T-helper 17 cell (primary cell): ENCODE data around the gene POU3F1. TPM values are rescaled to one million over a fixed set of nuclear protein-coding genes. Genes with fewer than 3 reads are reported as not detected.

Experiments used
- ATAC-seq: fragments of 150-1000 bp; cut with Tn5 transposase; 2 replicates; pipeline ENCODE4 v1.10.0; 2021; ENCODE audit warnings: mild to moderate bottlenecking, moderate library complexity
- DNase-seq, 3 donors: peaks; one replicate each; pipeline versions ENCODE4 v3.0.0 to v3.0.0-alpha.2; 2020 to 2021
- H3K9me3 ChIP-seq: one replicate; pipeline ENCODE4 v1.7.0; 2013; ENCODE audit warnings: low read length, mild to moderate bottlenecking; ENCODE audit not compliant: control insufficient read depth, poor library complexity, severe bottlenecking
- H3K27ac Mint-ChIP-seq: one replicate; pipeline ENCODE4 v1.8.0; 2022; ENCODE audit warnings: mild to moderate bottlenecking, moderate library complexity, mixed read lengths
- H3K27me3 Mint-ChIP-seq: one replicate; pipeline ENCODE4 v1.8.0; 2022; ENCODE audit warnings: mixed read lengths
- H3K36me3 Mint-ChIP-seq: one replicate; pipeline ENCODE4 v1.8.0; 2022; ENCODE audit warnings: low read depth, mixed read lengths
- H3K4me1 Mint-ChIP-seq: one replicate; pipeline ENCODE4 v1.8.0; 2022; ENCODE audit warnings: mild to moderate bottlenecking, mixed read lengths
- H3K4me3 Mint-ChIP-seq: one replicate; pipeline ENCODE4 v1.8.0; 2022; ENCODE audit warnings: mild to moderate bottlenecking, moderate library complexity, mixed read lengths
- total RNA-seq, 4 donors: library from RNA in 2 of 4; stranded (reverse) in 2 of 4; gene quantifications; one replicate each; pipeline ENCODE4 v1.2.3 and lab custom pipeline; 2022 to 2026

The POU3F1 gene
- total RNA-seq, 2 donors from 2014 or later = 0.17 TPM; not detected in 1

- H3K4me3 Mint-ChIP-seq = peak overlapping the region; percentile 49
- H3K27me3 Mint-ChIP-seq = peaks cover 63% of the 10 kb centered on the region
- peak overlapping the region; percentile 41 for H3K27ac Mint-ChIP-seq
- peaks cover 9% of the 10 kb centered on the region for H3K36me3 Mint-ChIP-seq
- no peak for DNase-seq
- H3K4me1 Mint-ChIP-seq = peaks cover 10% of the 10 kb centered on the region
- no peak for ATAC-seq
- no peaks in the 10 kb centered on the region for H3K9me3 ChIP-seq
These were observed 21.8 kb upstream of the POU3F1 start for GRCh38 chr1:38068220-38068979.

DNA sequence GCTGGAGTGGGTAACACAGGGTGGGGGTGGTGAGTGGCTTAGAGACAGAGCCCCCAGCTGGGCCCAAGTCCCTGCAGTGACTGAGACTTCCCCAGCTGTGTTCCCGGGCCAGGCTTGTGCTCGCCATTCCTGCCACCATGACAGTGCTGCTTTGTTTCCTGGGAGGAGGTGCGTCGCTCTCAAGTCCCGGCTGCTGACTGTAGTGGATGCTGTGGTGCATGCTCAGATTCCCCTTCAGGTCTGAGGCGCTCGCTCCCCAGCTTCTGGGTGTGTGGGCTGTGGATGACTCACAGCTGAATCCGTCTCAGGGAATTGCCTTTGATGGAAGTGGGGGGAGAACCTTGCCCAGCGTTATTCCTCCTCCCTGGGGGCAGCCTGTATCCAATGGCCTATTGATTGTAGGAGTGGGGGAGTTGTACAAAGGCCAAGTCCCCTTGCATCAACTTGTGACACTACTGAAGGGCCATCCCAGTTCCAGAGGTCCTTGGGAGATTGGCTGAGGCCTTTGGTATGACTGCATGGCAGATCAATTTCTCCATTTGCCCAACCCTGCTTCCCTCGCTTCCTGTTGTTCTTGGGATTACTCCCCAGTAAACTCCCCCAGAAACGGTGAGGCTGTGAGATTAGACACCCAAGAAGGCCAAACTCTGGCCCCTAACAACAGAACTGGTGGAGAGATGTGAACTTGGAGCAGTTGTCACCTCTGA is 17.8 kb upstream of the POU3F1 start:
- DNase-seq (no peak), ATAC-seq (no peak)
- no peak overlapping the region for H3K4me3 Mint-ChIP-seq
- H3K9me3 ChIP-seq = no peaks in the 10 kb centered on the region
- H3K27ac Mint-ChIP-seq = no peak overlapping the region
- peaks cover 37% of the 10 kb centered on the region for H3K27me3 Mint-ChIP-seq
- peaks cover 2% of the 10 kb centered on the region for H3K4me1 Mint-ChIP-seq
- no peaks in the 10 kb centered on the region for H3K36me3 Mint-ChIP-seq

DNA sequence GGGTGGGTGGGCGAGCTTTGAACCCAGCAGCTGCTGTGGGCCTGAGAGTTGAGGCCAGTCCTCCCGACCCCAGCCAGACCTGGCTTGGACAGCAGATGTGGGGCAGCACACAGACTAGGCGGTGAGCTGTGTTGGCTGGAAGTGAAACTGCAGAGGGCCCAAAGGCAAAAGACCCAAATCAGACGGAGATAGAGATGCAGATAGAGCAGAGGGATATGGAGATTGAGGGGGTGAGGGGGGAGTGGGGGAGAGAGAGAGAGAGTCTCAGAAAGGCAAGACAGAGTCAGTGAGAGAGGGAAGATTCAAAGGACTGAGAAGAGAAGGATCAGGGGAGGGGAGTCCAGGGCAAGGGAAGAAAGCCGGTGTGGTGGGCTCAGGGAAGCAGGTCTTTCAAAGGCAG is 17.0 kb upstream of the POU3F1 start:
- DNase-seq (no peak), ATAC-seq (no peak)

GRCh38 chr1:38062361-38063288 is 16.0 kb upstream of the POU3F1 start:
- H3K36me3 Mint-ChIP-seq = no peaks in the 10 kb centered on the region
- H3K4me3 Mint-ChIP-seq = no peak overlapping the region

More for the DNA sequence above, 17.0 kb upstream of the POU3F1 start:
- Mint-ChIP-seq H3K4me3 (no peak overlapping the region), H3K27ac (no peak overlapping the region), H3K27me3 (peaks cover 37% of the 10 kb centered on the region), H3K36me3 (no peaks in the 10 kb centered on the region), H3K4me1 (peaks cover 2% of the 10 kb centered on the region)
- no peaks in the 10 kb centered on the region for H3K9me3 ChIP-seq

GRCh38 chr1:38061883-38062328 is 15.3 kb upstream of the POU3F1 start:
- DNase-seq (no peak), ATAC-seq (no peak)
- Mint-ChIP-seq H3K4me3 (no peak overlapping the region), H3K36me3 (no peaks in the 10 kb centered on the region), H3K27me3 (peaks cover 26% of the 10 kb centered on the region), H3K27ac (no peak overlapping the region), H3K4me1 (no peaks in the 10 kb centered on the region)
- no peaks in the 10 kb centered on the region for H3K9me3 ChIP-seq

More at GRCh38 chr1:38062361-38063288, 16.0 kb upstream of the POU3F1 start:
- Mint-ChIP-seq H3K27ac (no peak overlapping the region), H3K4me1 (peaks cover 2% of the 10 kb centered on the region), H3K27me3 (peaks cover 33% of the 10 kb centered on the region)
- no peaks in the 10 kb centered on the region for H3K9me3 ChIP-seq
- DNase-seq (no peak), ATAC-seq (no peak)

- Mint-ChIP-seq H3K36me3 (no peaks in the 10 kb centered on the region), H3K4me3 (no peak overlapping the region), H3K4me1 (no peaks in the 10 kb centered on the region), H3K27me3 (peaks cover 25% of the 10 kb centered on the region), H3K27ac (no peak overlapping the region)
- no peaks in the 10 kb centered on the region for H3K9me3 ChIP-seq
- DNase-seq (no peak), ATAC-seq (no peak)
These were observed 14.7 kb upstream of the POU3F1 start for GRCh38 chr1:38061290-38061689.

DNA sequence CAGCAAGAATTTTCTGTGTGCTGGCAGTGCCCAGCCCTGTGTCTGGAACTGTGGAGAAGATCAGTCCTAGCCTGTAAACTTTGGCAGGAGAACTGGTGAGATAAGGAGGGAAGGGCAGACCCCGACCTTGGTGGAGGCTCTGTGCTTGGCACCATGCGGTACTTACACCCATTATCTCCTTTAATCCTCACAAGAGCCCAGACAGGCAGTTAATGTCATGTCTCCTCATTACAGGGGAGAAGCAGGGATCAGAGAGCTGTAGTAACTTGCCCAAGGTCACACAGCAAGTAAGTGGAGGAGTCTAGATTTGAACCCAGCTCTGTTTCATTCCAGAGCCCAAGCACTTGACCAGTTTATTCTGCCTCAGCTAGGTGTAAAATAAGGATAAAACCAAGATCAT is 13.9 kb upstream of the POU3F1 start:
- Mint-ChIP-seq H3K27me3 (peaks cover 29% of the 10 kb centered on the region), H3K27ac (no peak overlapping the region), H3K36me3 (no peaks in the 10 kb centered on the region), H3K4me3 (no peak overlapping the region), H3K4me1 (no peaks in the 10 kb centered on the region)
- ATAC-seq (no peak), DNase-seq (no peak)
- H3K9me3 ChIP-seq = no peaks in the 10 kb centered on the region

DNA sequence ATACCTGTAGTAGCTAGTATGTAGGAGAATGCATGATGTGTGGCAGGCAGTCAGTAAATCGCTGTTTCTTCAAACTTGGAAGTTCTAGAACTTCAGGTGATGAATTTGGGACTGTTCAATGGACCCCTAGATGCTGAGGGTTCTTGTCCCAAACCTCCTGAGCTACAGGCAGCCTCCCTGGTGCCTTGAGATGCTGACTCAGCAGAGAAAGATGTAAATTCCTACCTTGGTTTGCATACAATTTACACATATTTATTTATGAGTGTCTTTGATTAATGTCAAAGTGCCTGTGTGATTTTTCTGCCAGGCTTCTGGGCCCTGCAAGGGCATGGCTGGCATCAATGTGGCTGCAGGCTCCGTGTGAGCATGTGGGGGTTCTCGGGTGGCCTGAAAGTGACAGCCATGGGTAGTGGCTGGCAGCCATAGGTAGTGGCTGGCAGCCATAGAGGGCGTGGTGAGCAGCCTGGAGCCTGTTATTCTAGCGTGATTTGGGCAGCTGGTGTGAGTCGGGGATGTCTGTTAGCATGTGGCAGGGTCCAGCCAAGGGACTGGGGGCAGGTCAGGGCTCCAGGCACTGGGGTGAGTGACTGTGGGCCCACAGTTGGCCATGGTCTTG is 13.2 kb upstream of the POU3F1 start:
- H3K4me3 Mint-ChIP-seq = no peak overlapping the region
- no peaks in the 10 kb centered on the region for H3K9me3 ChIP-seq
- no peak overlapping the region for H3K27ac Mint-ChIP-seq
- H3K4me1 Mint-ChIP-seq = no peaks in the 10 kb centered on the region
- H3K36me3 Mint-ChIP-seq = peaks cover 2% of the 10 kb centered on the region
- DNase-seq = no peak
- H3K27me3 Mint-ChIP-seq = peaks cover 33% of the 10 kb centered on the region
- ATAC-seq = no peak

- no peak overlapping the region for H3K4me3 Mint-ChIP-seq
- H3K4me1 Mint-ChIP-seq = peaks cover 10% of the 10 kb centered on the region
- H3K36me3 Mint-ChIP-seq = peaks cover 2% of the 10 kb centered on the region
- H3K27me3 Mint-ChIP-seq = peaks cover 29% of the 10 kb centered on the region
- no peak for ATAC-seq
- no peak overlapping the region for H3K27ac Mint-ChIP-seq
- no peak for DNase-seq
- no peaks in the 10 kb centered on the region for H3K9me3 ChIP-seq
These were observed 9.4 kb upstream of the POU3F1 start for GRCh38 chr1:38055965-38056364.

- no peak for DNase-seq
- no peak overlapping the region for H3K27ac Mint-ChIP-seq
- peaks cover 29% of the 10 kb centered on the region for H3K27me3 Mint-ChIP-seq
- no peak overlapping the region for H3K4me3 Mint-ChIP-seq
- H3K4me1 Mint-ChIP-seq = peaks cover 10% of the 10 kb centered on the region
- H3K9me3 ChIP-seq = no peaks in the 10 kb centered on the region
- ATAC-seq = no peak
- H3K36me3 Mint-ChIP-seq = peaks cover 2% of the 10 kb centered on the region
These were observed 8.8 kb upstream of the POU3F1 start for GRCh38 chr1:38055398-38055797.

DNA sequence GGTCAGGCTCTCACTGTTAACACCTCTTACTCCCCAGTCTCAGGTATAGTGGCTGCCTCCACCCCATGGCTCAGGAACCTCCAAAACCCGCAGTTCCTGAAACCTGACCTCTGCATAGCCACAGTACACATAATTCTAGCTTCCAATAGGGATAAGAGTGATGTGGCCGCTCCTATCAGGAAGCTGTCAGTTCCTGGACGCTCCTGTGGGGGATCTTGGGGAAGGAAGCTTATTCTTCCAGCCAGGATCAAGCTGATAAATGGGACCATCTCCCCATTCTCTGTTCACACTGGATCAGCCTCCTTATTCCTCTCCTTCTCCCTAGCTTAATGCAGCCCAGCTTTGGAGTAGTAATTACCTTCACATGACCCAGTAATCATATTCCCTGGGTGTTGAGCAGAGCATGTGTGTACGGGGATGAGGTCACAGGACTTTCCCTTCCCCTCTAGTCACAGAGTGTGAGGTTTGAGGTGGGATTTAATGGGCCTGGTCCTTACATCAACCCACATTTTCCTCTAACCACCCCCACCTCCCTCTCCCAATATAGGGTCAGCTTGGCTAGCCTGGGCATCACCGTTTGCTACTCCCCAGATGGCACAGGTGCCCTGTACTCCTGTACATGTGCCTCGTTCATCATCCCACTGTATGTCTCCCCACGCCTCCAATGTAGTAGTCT is 7.0 kb upstream of the POU3F1 start:
- no peaks in the 10 kb centered on the region for H3K9me3 ChIP-seq
- ATAC-seq = no peak
- peaks cover 17% of the 10 kb centered on the region for H3K27me3 Mint-ChIP-seq
- no peak overlapping the region for H3K27ac Mint-ChIP-seq
- H3K4me3 Mint-ChIP-seq = no peak overlapping the region
- peaks cover 2% of the 10 kb centered on the region for H3K36me3 Mint-ChIP-seq
- DNase-seq = no peak
- peaks cover 10% of the 10 kb centered on the region for H3K4me1 Mint-ChIP-seq

GRCh38 chr1:38052750-38053415 is 6.3 kb upstream of the POU3F1 start:
- H3K9me3 ChIP-seq = no peaks in the 10 kb centered on the region
- DNase-seq = no peak
- Mint-ChIP-seq H3K27me3 (peaks cover 13% of the 10 kb centered on the region), H3K4me3 (no peak overlapping the region), H3K36me3 (peaks cover 2% of the 10 kb centered on the region), H3K4me1 (peaks cover 10% of the 10 kb centered on the region), H3K27ac (no peak overlapping the region)
- ATAC-seq = peak; percentile 71
